ENCODE data around the gene SCD5.

SCD5 gene

DNA sequence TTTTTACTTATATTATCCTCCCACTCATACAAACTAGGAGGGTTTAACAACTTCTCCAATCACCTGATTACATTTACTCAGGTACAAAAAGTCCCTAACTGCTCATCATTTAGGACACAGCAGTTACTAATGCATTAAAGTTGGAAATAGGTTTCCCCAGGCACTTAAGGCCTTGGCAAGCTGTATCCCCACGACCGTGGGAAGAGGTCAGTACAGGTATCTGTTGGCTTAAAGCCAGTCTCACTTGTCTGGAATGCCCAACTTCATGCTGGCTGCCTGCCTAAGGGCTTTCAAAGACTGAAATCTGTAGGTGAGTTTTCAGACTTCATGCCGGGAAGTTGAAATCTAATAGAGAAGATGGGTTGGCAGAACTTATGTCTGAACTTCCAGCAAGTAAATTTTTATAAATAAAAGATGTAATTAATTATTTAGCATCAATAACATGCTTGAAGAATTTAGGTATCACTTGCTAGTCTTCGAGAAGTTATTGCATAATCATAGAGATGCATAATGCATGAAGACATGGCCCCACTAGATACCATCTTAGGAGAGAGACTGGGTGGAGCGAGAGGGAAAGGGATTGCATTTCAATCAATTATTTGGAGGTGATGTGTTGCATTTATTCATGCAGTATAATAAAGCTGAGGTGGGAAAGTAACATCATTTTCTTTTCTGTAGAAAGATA lies 54.2 kb downstream of the SCD5 start (continued):
- TF ChIP-seq, protein P1, sequence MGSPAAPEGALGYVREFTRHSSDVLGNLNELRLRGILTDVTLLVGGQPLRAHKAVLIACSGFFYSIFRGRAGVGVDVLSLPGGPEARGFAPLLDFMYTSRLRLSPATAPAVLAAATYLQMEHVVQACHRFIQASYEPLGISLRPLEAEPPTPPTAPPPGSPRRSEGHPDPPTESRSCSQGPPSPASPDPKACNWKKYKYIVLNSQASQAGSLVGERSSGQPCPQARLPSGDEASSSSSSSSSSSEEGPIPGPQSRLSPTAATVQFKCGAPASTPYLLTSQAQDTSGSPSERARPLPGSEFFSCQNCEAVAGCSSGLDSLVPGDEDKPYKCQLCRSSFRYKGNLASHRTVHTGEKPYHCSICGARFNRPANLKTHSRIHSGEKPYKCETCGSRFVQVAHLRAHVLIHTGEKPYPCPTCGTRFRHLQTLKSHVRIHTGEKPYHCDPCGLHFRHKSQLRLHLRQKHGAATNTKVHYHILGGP (tag by site-specific recombination; IDR thresholded peaks at IDR 0.05) = no peak
- TF ChIP-seq GLI4 (tag by site-specific recombination; IDR thresholded peaks at IDR 0.05) = no peak
- TF ChIP-seq ZNF621 (tag by site-specific recombination; IDR thresholded peaks at IDR 0.05) = no peak

DNA sequence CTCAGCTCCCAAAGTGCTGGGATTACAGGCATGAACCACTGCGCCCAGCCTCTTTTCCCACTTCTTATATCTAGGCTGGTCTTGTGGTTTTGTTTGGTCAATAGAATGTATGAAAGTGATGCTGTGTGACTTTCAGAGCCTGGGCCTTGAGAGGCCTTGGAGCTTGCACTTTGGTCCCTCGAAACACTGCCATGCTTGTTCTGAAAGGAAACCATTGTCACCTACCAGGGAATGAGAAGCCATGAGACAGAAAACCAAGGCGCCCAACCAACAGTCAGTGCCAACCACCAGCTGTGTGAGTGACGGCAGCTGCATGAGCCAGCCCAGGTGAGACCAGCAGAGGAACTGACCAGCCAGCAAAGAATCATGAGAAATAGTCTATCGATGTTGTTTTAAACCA lies 57.4 kb downstream of the SCD5 start:
- H3K27ac ChIP-seq (ENCODE audit: extremely low read depth, low read depth, low read length) = no peak overlapping the region
- TF ChIP-seq, protein P2, sequence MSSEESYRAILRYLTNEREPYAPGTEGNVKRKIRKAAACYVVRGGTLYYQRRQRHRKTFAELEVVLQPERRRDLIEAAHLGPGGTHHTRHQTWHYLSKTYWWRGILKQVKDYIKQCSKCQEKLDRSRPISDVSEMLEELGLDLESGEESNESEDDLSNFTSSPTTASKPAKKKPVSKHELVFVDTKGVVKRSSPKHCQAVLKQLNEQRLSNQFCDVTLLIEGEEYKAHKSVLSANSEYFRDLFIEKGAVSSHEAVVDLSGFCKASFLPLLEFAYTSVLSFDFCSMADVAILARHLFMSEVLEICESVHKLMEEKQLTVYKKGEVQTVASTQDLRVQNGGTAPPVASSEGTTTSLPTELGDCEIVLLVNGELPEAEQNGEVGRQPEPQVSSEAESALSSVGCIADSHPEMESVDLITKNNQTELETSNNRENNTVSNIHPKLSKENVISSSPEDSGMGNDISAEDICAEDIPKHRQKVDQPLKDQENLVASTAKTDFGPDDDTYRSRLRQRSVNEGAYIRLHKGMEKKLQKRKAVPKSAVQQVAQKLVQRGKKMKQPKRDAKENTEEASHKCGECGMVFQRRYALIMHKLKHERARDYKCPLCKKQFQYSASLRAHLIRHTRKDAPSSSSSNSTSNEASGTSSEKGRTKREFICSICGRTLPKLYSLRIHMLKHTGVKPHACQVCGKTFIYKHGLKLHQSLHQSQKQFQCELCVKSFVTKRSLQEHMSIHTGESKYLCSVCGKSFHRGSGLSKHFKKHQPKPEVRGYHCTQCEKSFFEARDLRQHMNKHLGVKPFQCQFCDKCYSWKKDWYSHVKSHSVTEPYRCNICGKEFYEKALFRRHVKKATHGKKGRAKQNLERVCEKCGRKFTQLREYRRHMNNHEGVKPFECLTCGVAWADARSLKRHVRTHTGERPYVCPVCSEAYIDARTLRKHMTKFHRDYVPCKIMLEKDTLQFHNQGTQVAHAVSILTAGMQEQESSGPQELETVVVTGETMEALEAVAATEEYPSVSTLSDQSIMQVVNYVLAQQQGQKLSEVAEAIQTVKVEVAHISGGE (tag by site-specific recombination; conservative IDR thresholded peaks at IDR 0.05; ENCODE audit: low read depth) = no peak
- no peak for TF ChIP-seq SP7 (tag by site-specific recombination; IDR thresholded peaks at IDR 0.05)
- TF ChIP-seq, protein P3, sequence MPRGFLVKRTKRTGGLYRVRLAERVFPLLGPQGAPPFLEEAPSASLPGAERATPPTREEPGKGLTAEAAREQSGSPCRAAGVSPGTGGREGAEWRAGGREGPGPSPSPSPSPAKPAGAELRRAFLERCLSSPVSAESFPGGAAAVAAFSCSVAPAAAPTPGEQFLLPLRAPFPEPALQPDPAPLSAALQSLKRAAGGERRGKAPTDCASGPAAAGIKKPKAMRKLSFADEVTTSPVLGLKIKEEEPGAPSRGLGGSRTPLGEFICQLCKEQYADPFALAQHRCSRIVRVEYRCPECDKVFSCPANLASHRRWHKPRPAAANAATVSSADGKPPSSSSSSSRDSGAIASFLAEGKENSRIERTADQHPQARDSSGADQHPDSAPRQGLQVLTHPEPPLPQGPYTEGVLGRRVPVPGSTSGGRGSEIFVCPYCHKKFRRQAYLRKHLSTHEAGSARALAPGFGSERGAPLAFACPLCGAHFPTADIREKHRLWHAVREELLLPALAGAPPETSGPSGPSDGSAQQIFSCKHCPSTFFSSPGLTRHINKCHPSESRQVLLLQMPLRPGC (tag by site-specific recombination; IDR thresholded peaks at IDR 0.05) = no peak
- no peak for TF ChIP-seq ZNF292 (tag by site-specific recombination; IDR thresholded peaks at IDR 0.05; ENCODE audit: borderline replicate concordance, low read depth)
- no peak for TF ChIP-seq RBAK (tag by site-specific recombination; IDR thresholded peaks at IDR 0.05)
- no peak for TF ChIP-seq ZNF221 (tag by site-specific recombination; IDR thresholded peaks at IDR 0.05; ENCODE audit: borderline replicate concordance)
- ChIA-PET CTCF (interaction anchor here (0.6 kb wide), 1 partner anchor 319 kb away, joined by 6 read pairs; no protein-coding TSS in a partner anchor), POLR2A (no interaction called here)
- H3K4me3 ChIP-seq (ENCODE audit: low read depth, low read length) = no peak overlapping the region
- H3K4me1 ChIP-seq (ENCODE audit: control insufficient read depth, insufficient read depth, low read length) = peaks cover 4% of the 10 kb centered on the region; the same call in 1 of the 2 replicates
- no peaks in the 10 kb centered on the region for H3K9me3 ChIP-seq (ENCODE audit: control insufficient read depth, insufficient read depth, low read depth, low read length)
- no peaks in the 10 kb centered on the region for H3K36me3 ChIP-seq (ENCODE audit: control insufficient read depth in 2 of 2, insufficient read depth in 1 of 2, low read length in 2 of 2)

DNA sequence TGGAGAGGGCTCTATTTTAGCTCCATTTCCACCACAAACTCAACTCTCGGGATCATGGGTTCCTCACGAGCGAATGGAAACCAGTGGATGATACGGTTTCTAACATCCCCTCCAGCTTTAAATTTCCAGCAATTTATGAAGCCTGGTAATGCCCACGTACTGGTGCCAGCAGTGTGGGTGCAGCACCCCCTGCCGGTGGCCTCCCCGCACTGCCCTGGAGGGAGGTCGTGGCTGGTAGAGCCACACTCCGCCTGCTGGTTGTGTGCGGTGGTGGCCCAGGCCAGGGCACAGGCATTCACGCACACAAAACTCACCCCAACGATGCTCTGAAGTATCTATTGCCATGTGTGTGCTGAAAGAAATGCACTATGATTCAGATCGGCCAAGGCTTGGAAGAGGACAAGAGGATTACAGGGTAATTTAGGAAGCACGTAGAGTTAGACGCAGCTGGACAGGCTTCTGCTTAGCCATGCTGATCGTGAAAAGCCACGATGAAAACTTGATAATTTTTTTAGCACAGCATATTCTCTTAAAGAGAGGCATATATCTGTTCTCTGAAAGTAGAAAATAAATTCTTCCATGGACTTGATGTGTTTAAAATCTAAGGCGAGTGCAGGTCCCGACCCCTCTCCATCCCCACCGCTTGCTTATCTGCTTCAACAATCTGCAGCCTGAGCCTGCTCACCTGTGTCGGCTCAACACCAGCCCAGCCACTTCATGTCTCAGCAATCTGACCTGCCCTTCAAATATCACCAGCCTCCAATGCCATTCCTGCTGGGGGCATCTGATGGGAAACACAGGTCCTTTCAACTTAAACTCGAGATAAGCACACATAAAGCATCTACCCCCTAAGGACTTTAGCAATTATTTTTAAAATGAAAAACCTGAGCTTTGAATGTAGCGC lies 59.1 kb downstream of the SCD5 start:
- Histone ChIP-seq H3K4me3 (ENCODE audit: low read depth, low read length) (no peak overlapping the region), H3K4me1 (ENCODE audit: control insufficient read depth, insufficient read depth, low read length) (peaks cover under 1% of the 10 kb centered on the region; the same call in 1 of the 2 replicates), H3K9me3 (ENCODE audit: control insufficient read depth, insufficient read depth, low read depth, low read length) (no peaks in the 10 kb centered on the region), H3K36me3 (ENCODE audit: control insufficient read depth in 2 of 2, insufficient read depth in 1 of 2, low read length in 2 of 2) (no peaks in the 10 kb centered on the region), H3K27ac (ENCODE audit: extremely low read depth, low read depth, low read length) (no peak overlapping the region)
- ChIA-PET POLR2A (no interaction called here), CTCF (interaction anchor here (0.6 to 1.9 kb wide), 16 partner anchors 9 to 278 kb away, joined by 3 to 13 read pairs (median 3); no protein-coding TSS in a partner anchor)
- TF ChIP-seq, protein P4, sequence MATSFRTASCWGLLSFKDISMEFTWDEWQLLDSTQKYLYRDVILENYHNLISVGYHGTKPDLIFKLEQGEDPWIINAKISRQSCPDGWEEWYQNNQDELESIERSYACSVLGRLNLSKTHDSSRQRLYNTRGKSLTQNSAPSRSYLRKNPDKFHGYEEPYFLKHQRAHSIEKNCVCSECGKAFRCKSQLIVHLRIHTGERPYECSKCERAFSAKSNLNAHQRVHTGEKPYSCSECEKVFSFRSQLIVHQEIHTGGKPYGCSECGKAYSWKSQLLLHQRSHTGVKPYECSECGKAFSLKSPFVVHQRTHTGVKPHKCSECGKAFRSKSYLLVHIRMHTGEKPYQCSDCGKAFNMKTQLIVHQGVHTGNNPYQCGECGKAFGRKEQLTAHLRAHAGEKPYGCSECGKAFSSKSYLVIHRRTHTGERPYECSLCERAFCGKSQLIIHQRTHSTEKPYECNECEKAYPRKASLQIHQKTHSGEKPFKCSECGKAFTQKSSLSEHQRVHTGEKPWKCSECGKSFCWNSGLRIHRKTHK (tag by site-specific recombination; IDR thresholded peaks at IDR 0.05) = no peak
- TF ChIP-seq ZNF521 (tag by site-specific recombination; IDR thresholded peaks at IDR 0.05) = no peak
- TF ChIP-seq, protein P5, sequence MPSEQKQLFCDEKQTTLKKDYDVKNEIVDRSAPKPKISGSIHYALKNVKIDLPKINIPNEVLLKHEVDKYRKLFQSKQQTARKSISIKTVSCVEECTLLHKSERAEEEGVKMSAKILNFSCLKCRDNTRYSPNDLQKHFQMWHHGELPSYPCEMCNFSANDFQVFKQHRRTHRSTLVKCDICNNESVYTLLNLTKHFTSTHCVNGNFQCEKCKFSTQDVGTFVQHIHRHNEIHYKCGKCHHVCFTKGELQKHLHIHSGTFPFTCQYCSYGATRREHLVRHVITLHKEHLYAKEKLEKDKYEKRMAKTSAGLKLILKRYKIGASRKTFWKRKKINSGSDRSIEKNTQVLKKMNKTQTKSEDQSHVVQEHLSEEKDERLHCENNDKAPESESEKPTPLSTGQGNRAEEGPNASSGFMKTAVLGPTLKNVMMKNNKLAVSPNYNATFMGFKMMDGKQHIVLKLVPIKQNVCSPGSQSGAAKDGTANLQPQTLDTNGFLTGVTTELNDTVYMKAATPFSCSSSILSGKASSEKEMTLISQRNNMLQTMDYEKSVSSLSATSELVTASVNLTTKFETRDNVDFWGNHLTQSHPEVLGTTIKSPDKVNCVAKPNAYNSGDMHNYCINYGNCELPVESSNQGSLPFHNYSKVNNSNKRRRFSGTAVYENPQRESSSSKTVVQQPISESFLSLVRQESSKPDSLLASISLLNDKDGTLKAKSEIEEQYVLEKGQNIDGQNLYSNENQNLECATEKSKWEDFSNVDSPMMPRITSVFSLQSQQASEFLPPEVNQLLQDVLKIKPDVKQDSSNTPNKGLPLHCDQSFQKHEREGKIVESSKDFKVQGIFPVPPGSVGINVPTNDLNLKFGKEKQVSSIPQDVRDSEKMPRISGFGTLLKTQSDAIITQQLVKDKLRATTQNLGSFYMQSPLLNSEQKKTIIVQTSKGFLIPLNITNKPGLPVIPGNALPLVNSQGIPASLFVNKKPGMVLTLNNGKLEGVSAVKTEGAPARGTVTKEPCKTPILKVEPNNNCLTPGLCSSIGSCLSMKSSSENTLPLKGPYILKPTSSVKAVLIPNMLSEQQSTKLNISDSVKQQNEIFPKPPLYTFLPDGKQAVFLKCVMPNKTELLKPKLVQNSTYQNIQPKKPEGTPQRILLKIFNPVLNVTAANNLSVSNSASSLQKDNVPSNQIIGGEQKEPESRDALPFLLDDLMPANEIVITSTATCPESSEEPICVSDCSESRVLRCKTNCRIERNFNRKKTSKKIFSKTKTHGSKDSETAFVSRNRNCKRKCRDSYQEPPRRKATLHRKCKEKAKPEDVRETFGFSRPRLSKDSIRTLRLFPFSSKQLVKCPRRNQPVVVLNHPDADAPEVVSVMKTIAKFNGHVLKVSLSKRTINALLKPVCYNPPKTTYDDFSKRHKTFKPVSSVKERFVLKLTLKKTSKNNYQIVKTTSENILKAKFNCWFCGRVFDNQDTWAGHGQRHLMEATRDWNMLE (tag by site-specific recombination; conservative IDR thresholded peaks at IDR 0.05; ENCODE audit: low read depth) = no peak
- TF ChIP-seq, protein P1 (tag by site-specific recombination; IDR thresholded peaks at IDR 0.05) = no peak
- TF ChIP-seq ZNF514 (tag by site-specific recombination; IDR thresholded peaks at IDR 0.05) = no peak
